Smooth muscle cell (in vitro differentiated cells): ENCODE data around the gene SLC19A1. TPM values are rescaled to one million over a fixed set of nuclear protein-coding genes. Genes with fewer than 3 reads are reported as not detected.
A peak's percentile ranks its signal among the peaks of the same experiment; 100 is the strongest.

Experiments
- DNase-seq: peaks from one replicate; lab custom pipeline; 2025; ENCODE audit not compliant: unreplicated experiment; lab: John Stamatoyannopoulos, UW
- H2AFZ ChIP-seq: fragments of 200-600 bp; sonication (generic); 2 replicates; pipeline ENCODE4 v1.6.0; 2016; ENCODE audit warnings: antibody characterized with exemption, low read depth, mild to moderate bottlenecking
- H3F3A ChIP-seq: fragments of 200-600 bp; sonication (generic); 2 replicates; pipeline ENCODE4 v1.6.0; 2017; ENCODE audit warnings: antibody characterized with exemption, low read depth
- H3K27ac ChIP-seq: fragments of 200-600 bp; sonication (generic); 2 replicates; pipeline ENCODE4 v1.5.1; 2016; ENCODE audit warnings: low read depth, mild to moderate bottlenecking
- H3K27me3 ChIP-seq: fragments of 200-600 bp; sonication (generic); 2 replicates; pipeline ENCODE4 v1.6.1; 2016; ENCODE audit warnings: low read depth, mild to moderate bottlenecking
- H3K36me3 ChIP-seq: fragments of 200-600 bp; sonication (generic); 2 replicates; pipeline ENCODE4 v1.5.1; 2016; ENCODE audit warnings: low read depth
- H3K4me1 ChIP-seq: fragments of 200-600 bp; sonication (generic); 2 replicates; pipeline ENCODE4 v1.5.1; 2016; ENCODE audit warnings: low read depth
- H3K4me2 ChIP-seq: fragments of 200-600 bp; sonication (generic); 2 replicates; pipeline ENCODE4 v1.6.0; 2016; ENCODE audit warnings: mild to moderate bottlenecking
- H3K4me3 ChIP-seq: fragments of 200-600 bp; sonication (generic); 2 replicates; pipeline ENCODE4 v1.5.1; 2016; ENCODE audit warnings: mild to moderate bottlenecking
- H3K79me2 ChIP-seq: fragments of 200-600 bp; sonication (generic); 2 replicates; pipeline ENCODE4 v1.6.0; 2016; ENCODE audit warnings: low read depth, mild to moderate bottlenecking
- H3K9ac ChIP-seq: fragments of 200-600 bp; sonication (generic); 2 replicates; pipeline ENCODE4 v1.6.0; 2016; ENCODE audit warnings: low read depth
- H3K9me3 ChIP-seq: fragments of 200-600 bp; sonication (generic); replicated peaks from 2 replicates; pipeline ENCODE4 v1.5.1; 2016; ENCODE audit warnings: low read depth
- H4K20me1 ChIP-seq: fragments of 200-600 bp; sonication (generic); 2 replicates; pipeline ENCODE4 v1.6.0; 2016; ENCODE audit warnings: low read depth
- CTCF ChIP-seq: fragments of 200-600 bp; sonication (generic); IDR thresholded peaks from 2 replicates; pipeline ENCODE4 v1.5.1; 2017; ENCODE audit warnings: borderline replicate concordance, mild to moderate bottlenecking, antibody characterized with exemption; ENCODE audit not compliant: insufficient read depth, poor library complexity, severe bottlenecking
- WGBS: methylation state at CpG from one replicate; pipeline ENCODE4 v1.1.7; 2016; ENCODE audit warnings: low lambda C conversion rate; 5-methylcytosine and 5-hydroxymethylcytosine counted together
- polyA plus RNA-seq: library from polyadenylated mRNA; unstranded; fragments of >200 nt; fragmentation: Nextera tagmentation; extraction: Ambion mirVana; gene quantifications from 2 replicates; pipeline ENCODE4 v1.2.1, GENCODE V29; 2016
- total RNA-seq: library from RNA; depleted of rRNA; stranded (reverse); fragments of >200 nt; gene quantifications from 2 replicates; pipeline ENCODE4 v1.2.3, GENCODE V29; 2014

SLC19A1 gene
- total and polyA plus RNA-seq, 2 experiments from 2014 or later = 2.3 to 33.2 TPM

GRCh38 chr21:45555251-45555556 lies 13.0 kb upstream of the SLC19A1 start:
- peak overlapping the region; percentile 81 for H3K4me2 ChIP-seq
- no CpG with 5 or more reads among the region's 34 CpGs for WGBS

GRCh38 chr21:45554477-45555175 lies 12.4 kb upstream of the SLC19A1 start:
- Histone ChIP-seq H3K27me3 (no peaks in the 10 kb centered on the region), H3K79me2 (no peaks in the 10 kb centered on the region), H4K20me1 (no peaks in the 10 kb centered on the region), H3K27ac (peak overlapping the region; percentile 32), H3K9ac (peak overlapping the region; percentile 41), H3K4me3 (peak overlapping the region; percentile 66), H3F3A (no peaks in the 10 kb centered on the region), H3K9me3 (no peaks in the 10 kb centered on the region), H3K4me1 (peaks cover 3% of the 10 kb centered on the region), H2AFZ (peak overlapping the region; percentile 83), H3K4me2 (peak overlapping the region; percentile 95), H3K36me3 (no peaks in the 10 kb centered on the region)
- 5% methylated on average over 45 of the region's 53 CpGs for WGBS
- DNase-seq = peak; percentile 81
- TF ChIP-seq CTCF = peak; percentile 82

More at GRCh38 chr21:45555251-45555556, 13.0 kb upstream of the SLC19A1 start:
- Histone ChIP-seq H3K27me3 (no peaks in the 10 kb centered on the region), H3K27ac (no peak overlapping the region), H3K79me2 (no peaks in the 10 kb centered on the region), H2AFZ (no peak overlapping the region), H3K9me3 (no peaks in the 10 kb centered on the region), H4K20me1 (no peaks in the 10 kb centered on the region), H3K36me3 (no peaks in the 10 kb centered on the region), H3K9ac (no peak overlapping the region), H3F3A (no peaks in the 10 kb centered on the region), H3K4me3 (peak overlapping the region; percentile 46), H3K4me1 (peaks cover 3% of the 10 kb centered on the region)
- TF ChIP-seq CTCF = no peak
- DNase-seq = no peak

- Histone ChIP-seq H3K4me3 (no peak overlapping the region), H4K20me1 (no peaks in the 10 kb centered on the region), H3K79me2 (no peaks in the 10 kb centered on the region), H3K36me3 (no peaks in the 10 kb centered on the region), H2AFZ (no peak overlapping the region), H3K4me1 (peaks cover 3% of the 10 kb centered on the region), H3K9ac (no peak overlapping the region), H3K27me3 (no peaks in the 10 kb centered on the region), H3F3A (no peaks in the 10 kb centered on the region), H3K27ac (no peak overlapping the region), H3K9me3 (no peaks in the 10 kb centered on the region), H3K4me2 (no peak overlapping the region)
- no peak for TF ChIP-seq CTCF
- no peak for DNase-seq
- WGBS = 88% methylated on average over 29 of the region's 29 CpGs
These were observed 10.6 kb upstream of the SLC19A1 start for GRCh38 chr21:45552696-45553391.
